Sigmoid colon (tissue), 7 donors: ENCODE measurements around the gene NYNRIN. TPM values are rescaled to one million over a fixed set of nuclear protein-coding genes. Genes with fewer than 3 reads are reported as not detected.

Source experiments
- DNase-seq: peaks from one replicate; pipeline ENCODE4 v3.0.0-alpha.2; 2019
- H3K27ac ChIP-seq, 4 donors: fragments of 200-600 bp; sonication (generic); one replicate each; pipeline ENCODE4 v1.5.1; 2016 to 2019; ENCODE audit warnings: mild to moderate bottlenecking in 1 of 4
- H3K27me3 ChIP-seq, 3 donors: fragments of 200-600 bp; sonication (generic); one replicate each; pipeline ENCODE4 v1.5.1; 2019; ENCODE audit warnings: mild to moderate bottlenecking in 1 of 3
- H3K36me3 ChIP-seq, 4 donors: fragments of 200-600 bp; sonication (generic); one replicate each; pipeline ENCODE4 v1.5.1; 2016 to 2019
- H3K4me1 ChIP-seq, 4 donors: fragments of 200-600 bp; sonication (generic); one replicate each; pipeline ENCODE4 v1.5.1; 2017 to 2019
- H3K4me3 ChIP-seq, 4 donors: fragments of 200-600 bp; sonication (generic); one replicate each; pipeline ENCODE4 v1.5.1; 2017 to 2019; ENCODE audit warnings: mild to moderate bottlenecking in 2 of 4, moderate library complexity in 1 of 4
- H3K9me3 ChIP-seq, 4 donors: fragments of 200-600 bp in 3 of 4; sonication (generic) in 3 of 4; one replicate each; pipeline versions ENCODE4 v1.5.1 to v1.6.1; 2013 to 2019
- EP300 ChIP-seq, 4 donors: sonication (generic); formaldehyde crosslinking; IDR thresholded peaks; one replicate each; pipeline ENCODE4 v1.6.1; 2017; ENCODE audit warnings: antibody characterized with exemption in 4 of 4
- POLR2A ChIP-seq, 2 donors: fragments of 450-650 bp; IDR thresholded peaks; one replicate each; pipeline ENCODE4 v1.6.1; 2016; ENCODE audit warnings: antibody characterized with exemption in 2 of 2, mild to moderate bottlenecking in 2 of 2, moderate library complexity in 2 of 2
- POLR2AphosphoS5 ChIP-seq, 4 donors: sonication (generic); formaldehyde crosslinking; IDR thresholded peaks; one replicate each; pipeline ENCODE4 v1.6.1; 2017; ENCODE audit warnings: antibody characterized with exemption in 4 of 4
- WGBS, 2 donors: extraction: QIAGEN DNeasy Blood & Tissue Kit; methylation state at CpG; one replicate each; pipeline ENCODE4 v1.1.7; 2013; 5-methylcytosine and 5-hydroxymethylcytosine counted together
- intact Hi-C: fragments of 100-400 bp; cut with DNase I; formaldehyde crosslinking; loops from one replicate; pipeline ENCODE4 v1.15.1; 2023
- polyA plus RNA-seq, 3 donors: library from polyadenylated mRNA; stranded (reverse); fragments of 200-250 nt; gene quantifications; one replicate each; pipeline ENCODE4 v1.2.3, GENCODE V29; 2013
- total RNA-seq, 4 donors: library from RNA; depleted of rRNA; stranded (reverse); fragments of >200 nt; gene quantifications; one replicate each; pipeline ENCODE4 v1.1.0, GENCODE V29; 2016
- TF ChIP-seq, protein P1 (sequence below), 4 experiments: fragments of 450-650 bp in 3 of 4; fragments of 200-600 bp in 1 of 4; IDR thresholded peaks; one replicate each; pipeline ENCODE4 v1.5.1; 2016 to 2019; ENCODE audit warnings: antibody characterized with exemption in 4 of 4, mild to moderate bottlenecking in 3 of 4, moderate library complexity in 2 of 4
- donor health status: healthy with polysubstance abuse.
- donor health status: Bipolar disorder and iron deficiency.
- donor health status: healthy.

The NYNRIN gene
- total and polyA plus RNA-seq, 7 donors, result 0.60 to 17.4 (median 6.8) TPM

- DNase-seq, result no peak
- H3K4me1 ChIP-seq, result peaks cover 0 to 5% (median 0%) of the 10 kb centered on the region in 4 donors
- H3K4me3 ChIP-seq, result no peak overlapping the region
- no peaks in the 10 kb centered on the region for H3K27me3 ChIP-seq
- TF ChIP-seq EP300 (IDR thresholded peaks at IDR 0.05) (no peak), POLR2AphosphoS5 (IDR thresholded peaks at IDR 0.05) (no peak), POLR2A (IDR thresholded peaks at IDR 0.05) (no peak)
- TF ChIP-seq, protein P1, sequence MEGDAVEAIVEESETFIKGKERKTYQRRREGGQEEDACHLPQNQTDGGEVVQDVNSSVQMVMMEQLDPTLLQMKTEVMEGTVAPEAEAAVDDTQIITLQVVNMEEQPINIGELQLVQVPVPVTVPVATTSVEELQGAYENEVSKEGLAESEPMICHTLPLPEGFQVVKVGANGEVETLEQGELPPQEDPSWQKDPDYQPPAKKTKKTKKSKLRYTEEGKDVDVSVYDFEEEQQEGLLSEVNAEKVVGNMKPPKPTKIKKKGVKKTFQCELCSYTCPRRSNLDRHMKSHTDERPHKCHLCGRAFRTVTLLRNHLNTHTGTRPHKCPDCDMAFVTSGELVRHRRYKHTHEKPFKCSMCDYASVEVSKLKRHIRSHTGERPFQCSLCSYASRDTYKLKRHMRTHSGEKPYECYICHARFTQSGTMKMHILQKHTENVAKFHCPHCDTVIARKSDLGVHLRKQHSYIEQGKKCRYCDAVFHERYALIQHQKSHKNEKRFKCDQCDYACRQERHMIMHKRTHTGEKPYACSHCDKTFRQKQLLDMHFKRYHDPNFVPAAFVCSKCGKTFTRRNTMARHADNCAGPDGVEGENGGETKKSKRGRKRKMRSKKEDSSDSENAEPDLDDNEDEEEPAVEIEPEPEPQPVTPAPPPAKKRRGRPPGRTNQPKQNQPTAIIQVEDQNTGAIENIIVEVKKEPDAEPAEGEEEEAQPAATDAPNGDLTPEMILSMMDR (IDR thresholded peaks at IDR 0.05), result no peak
- peaks cover 1 to 49% (median 18%) of the 10 kb centered on the region in 4 donors for H3K36me3 ChIP-seq
- no peak overlapping the region for H3K27ac ChIP-seq
- intact Hi-C loops, result no loop called here
- H3K9me3 ChIP-seq, result no peaks in the 10 kb centered on the region
- 85 to 87% methylated on average over 6 of the region's 6 CpGs for WGBS, 2 donors
Measured at GRCh38 chr14:24409192-24409591, 10.4 kb downstream of the NYNRIN start.

GRCh38 chr14:24409956-24410355, 11.2 kb downstream of the NYNRIN start:
- no peaks in the 10 kb centered on the region for H3K9me3 ChIP-seq
- intact Hi-C loops, result loop anchor here (5.0 kb wide), 1 partner anchor 78 kb away; no protein-coding TSS in a partner anchor
- no peak overlapping the region for H3K27ac ChIP-seq
- peak; percentile 61 for DNase-seq
- no peak overlapping the region for H3K4me3 ChIP-seq
- H3K36me3 ChIP-seq, result peaks cover 7 to 56% (median 18%) of the 10 kb centered on the region in 4 donors
- 94 to 95% methylated on average over 10 of the region's 10 CpGs for WGBS, 2 donors
- no peak for TF ChIP-seq POLR2AphosphoS5 (IDR thresholded peaks at IDR 0.05)
- TF ChIP-seq, protein P1 (IDR thresholded peaks at IDR 0.05), result no peak
- TF ChIP-seq EP300 (IDR thresholded peaks at IDR 0.05), result no peak
- TF ChIP-seq POLR2A (IDR thresholded peaks at IDR 0.05), result no peak
- no peaks in the 10 kb centered on the region for H3K4me1 ChIP-seq
- H3K27me3 ChIP-seq, result no peaks in the 10 kb centered on the region

GRCh38 chr14:24411443-24412389, 12.9 kb downstream of the NYNRIN start:
- H3K27ac ChIP-seq, result no peak overlapping the region
- no peaks in the 10 kb centered on the region for H3K4me1 ChIP-seq
- no peak overlapping the region for H3K4me3 ChIP-seq
- peak; percentile 69 for DNase-seq
- no peaks in the 10 kb centered on the region for H3K9me3 ChIP-seq
- intact Hi-C loops, result loop anchor here (5.0 kb wide), 1 partner anchor 79 kb away; no protein-coding TSS in a partner anchor
- H3K27me3 ChIP-seq, result no peaks in the 10 kb centered on the region
- 68 to 73% methylated on average over 16 of the region's 16 CpGs for WGBS, 2 donors
- TF ChIP-seq EP300 (IDR thresholded peaks at IDR 0.05) (no peak), POLR2A (IDR thresholded peaks at IDR 0.05) (no peak), POLR2AphosphoS5 (IDR thresholded peaks at IDR 0.05) (peak in 1 of 4 donors; percentile 7)
- TF ChIP-seq, protein P1 (IDR thresholded peaks at IDR 0.05), result peak; percentile 25 to 73 (median 61)
- H3K36me3 ChIP-seq, result peaks cover 7 to 62% (median 18%) of the 10 kb centered on the region in 4 donors

DNA sequence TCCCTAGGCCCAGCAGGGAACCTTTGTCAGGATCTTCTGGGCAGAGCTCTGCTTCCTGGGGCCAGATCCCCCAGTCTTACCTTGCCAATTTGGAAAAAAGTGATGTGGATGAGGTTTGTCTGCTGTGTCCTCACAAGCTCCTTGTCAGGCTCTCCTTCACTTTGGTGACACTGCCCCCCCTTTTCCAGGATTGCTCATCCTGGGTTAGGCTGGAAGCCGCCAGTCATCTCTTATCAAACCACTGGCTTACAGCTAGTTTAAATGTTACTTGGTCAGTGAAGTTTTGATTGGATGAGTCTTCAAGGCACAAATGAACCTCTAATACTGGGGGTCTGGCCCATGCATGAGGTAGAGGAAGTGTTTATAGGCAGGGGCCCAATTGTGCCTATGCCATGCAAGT, 15.3 kb downstream of the NYNRIN start:
- WGBS, 2 donors, result 93 to 98% methylated on average over 1 of the region's 1 CpG
- intact Hi-C loops, result loop anchor here (5.0 kb wide), 1 partner anchor 82 kb away; no protein-coding TSS in a partner anchor
- TF ChIP-seq POLR2A (IDR thresholded peaks at IDR 0.05) (no peak), EP300 (IDR thresholded peaks at IDR 0.05) (no peak), POLR2AphosphoS5 (IDR thresholded peaks at IDR 0.05) (no peak)
- TF ChIP-seq, protein P1 (IDR thresholded peaks at IDR 0.05), result no peak
- no peak overlapping the region for H3K4me3 ChIP-seq
- no peak overlapping the region for H3K27ac ChIP-seq
- no peaks in the 10 kb centered on the region for H3K9me3 ChIP-seq
- H3K27me3 ChIP-seq, result no peaks in the 10 kb centered on the region
- H3K4me1 ChIP-seq, result peaks cover 0 to 7% (median 0%) of the 10 kb centered on the region in 4 donors
- peaks cover under 1 to 41% (median 10%) of the 10 kb centered on the region in 4 donors for H3K36me3 ChIP-seq
- DNase-seq, result peak; percentile 38
